Smooth muscle cell of the pulmonary artery (primary cell): Measurements from ENCODE around the gene TTC13. TPM values are rescaled to one million over a fixed set of nuclear protein-coding genes. Genes with fewer than 3 reads are reported as not detected.

Experiments used
- total RNA-seq: library from RNA; depleted of rRNA; stranded (reverse); fragments of >200 nt; gene quantifications from 2 replicates; pipeline ENCODE4 v1.2.3, GENCODE V29; 2014

The TTC13 gene
- 15.5 and 17.9 TPM in 2 replicates for total RNA-seq

DNA sequence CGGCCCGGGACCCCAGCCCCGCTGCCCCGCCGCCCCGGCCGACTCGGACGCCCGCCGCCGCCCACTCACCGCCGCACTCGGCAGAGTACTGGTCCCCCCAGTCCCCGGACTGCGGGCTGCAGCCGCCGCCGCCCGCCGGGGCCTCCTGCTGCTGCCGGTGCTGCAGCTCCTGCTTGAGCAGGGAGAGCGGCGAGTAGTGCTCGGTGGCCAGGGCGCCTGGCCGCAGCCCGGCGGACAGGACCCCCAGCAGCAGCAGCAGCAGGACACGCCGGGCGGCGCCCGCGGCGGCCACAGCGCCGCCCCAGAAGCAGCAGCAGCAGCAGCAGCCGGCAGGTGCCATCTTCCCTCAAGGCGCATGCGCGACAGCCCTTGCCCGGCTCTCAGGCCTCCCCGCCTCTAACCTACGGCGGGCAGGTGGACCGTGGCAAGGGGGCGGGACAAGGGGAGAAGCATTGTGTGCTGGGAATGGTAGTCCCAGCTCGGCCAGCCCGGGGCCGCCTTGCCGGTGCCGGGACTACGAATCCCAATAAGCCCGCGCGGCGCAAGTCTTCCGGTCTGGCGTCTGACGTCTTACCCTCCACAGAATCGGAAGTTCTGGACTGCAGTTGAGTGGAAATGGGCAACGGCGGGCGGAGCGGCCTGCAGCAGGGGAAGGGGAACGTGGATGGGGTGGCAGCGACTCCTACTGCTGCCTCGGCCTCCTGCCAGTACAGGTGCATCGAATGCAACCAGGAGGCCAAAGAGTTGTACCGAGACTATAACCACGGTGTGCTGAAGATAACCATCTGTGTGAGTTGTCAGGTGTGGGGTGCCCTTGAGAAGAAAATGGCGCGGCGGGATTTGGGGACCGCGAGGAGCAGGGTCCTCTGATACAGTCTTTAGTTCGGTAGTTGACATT, at the start of gene TTC13, which contains the start of gene ARV1:
Gene TTC13 (minus strand): TSS at position 371 of the 898 bp plus-strand sequence. CDS start 31 bp downstream, at position 340.
Gene ARV1 (plus strand): TSS at position 604 of the 898 bp plus-strand sequence. CDS start 12 bp downstream, at position 616.

DNA sequence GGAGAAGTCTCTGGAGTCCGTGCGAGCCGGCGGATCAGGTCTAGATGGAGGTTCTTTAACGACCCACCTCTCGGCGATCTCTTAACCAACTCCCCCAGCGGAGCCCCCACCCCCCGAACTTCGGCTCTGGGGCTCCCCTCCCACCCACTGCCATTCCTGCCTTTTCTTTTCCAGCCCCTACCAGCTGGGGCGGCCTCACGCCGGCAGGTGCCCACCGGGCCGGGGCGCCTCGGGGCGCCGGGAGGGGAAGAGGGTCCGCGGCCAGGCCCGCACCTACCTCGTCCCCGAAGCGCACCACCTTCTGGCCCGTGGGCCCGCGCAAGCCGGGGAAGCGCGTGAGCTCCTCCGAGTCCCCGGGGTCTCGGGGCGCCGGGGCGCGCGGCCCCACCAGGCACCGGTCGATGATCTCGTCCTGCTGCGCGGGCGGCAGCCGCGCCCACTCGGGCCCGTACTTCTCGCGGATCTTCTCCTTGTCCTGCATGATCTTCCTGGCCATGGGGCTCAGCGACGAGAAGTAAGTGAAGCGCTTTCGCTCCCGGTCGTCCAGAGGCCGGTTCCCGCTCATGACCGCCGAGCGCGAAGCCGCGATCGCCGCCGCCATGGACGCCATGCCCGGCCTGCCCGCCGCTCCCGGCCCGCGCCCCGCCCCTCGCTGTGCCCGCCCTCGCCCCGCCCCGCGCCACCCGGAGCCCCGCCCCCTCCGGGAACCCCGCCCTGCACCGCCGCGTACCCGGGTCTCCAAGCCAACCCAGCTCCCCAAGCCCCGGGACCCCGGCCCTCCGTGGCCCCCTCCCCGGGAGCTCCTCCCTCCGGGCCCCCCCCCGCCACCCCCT, 110.5 kb downstream of the TTC13 start, which contains the start of gene C1orf198:
Gene C1orf198 (minus strand): TSS at position 619 of the 833 bp plus-strand sequence. CDS start 9 bp downstream, at position 610.

Other genes with a start within 250 kb of the TTC13 start
- gene CAPN9, start 231.5 kb downstream of the TTC13 start, total RNA-seq: not detected in 2 replicates
- 87.1 and 166 TPM in 2 replicates for gene C1orf198, start 110.3 kb downstream of the TTC13 start, total RNA-seq
- gene ARV1, start 233 bp upstream of the TTC13 start, total RNA-seq: 9.7 and 15.2 TPM in 2 replicates
- 1.6 and 10.8 TPM in 2 replicates for gene FAM89A, start 61.4 kb upstream of the TTC13 start, total RNA-seq
- gene TRIM67, start 183.2 kb upstream of the TTC13 start, total RNA-seq: 0.03 and 0.39 TPM in 2 replicates